ENCODE data around the gene MUCL3. TPM values are rescaled to one million over a fixed set of nuclear protein-coding genes. Genes with fewer than 3 reads are reported as not detected.

The MUCL3 gene
- total and polyA plus RNA-seq, 2 donors (not counting 1 experiment from before 2014, with no cell fraction given), result not detected

DNA sequence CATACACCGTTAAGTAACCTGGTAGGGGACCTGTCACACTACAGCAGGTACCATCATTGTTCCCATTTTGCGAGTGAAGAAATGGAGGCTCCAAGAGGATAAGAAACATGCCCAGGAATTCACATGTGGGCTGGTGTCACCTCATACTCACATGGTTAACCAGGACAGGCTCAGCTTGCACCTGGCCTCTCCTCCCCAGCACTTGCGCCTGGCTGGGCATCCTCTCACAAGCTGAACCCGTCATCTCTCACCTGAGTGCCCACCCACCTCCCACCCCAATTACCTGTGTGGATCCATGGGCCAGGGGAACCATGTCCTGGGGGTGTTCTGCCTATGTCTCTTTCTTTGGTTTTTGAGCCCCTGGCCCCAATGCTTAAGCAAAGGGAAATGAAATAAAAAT, 10.3 kb upstream of the MUCL3 start:
- Histone ChIP-seq H3K4me1 (ENCODE audit: control insufficient read depth, extremely low read depth, insufficient read depth, low read length) (no peaks in the 10 kb centered on the region), H2AFZ (ENCODE audit: low read length) (no peak overlapping the region), H3K4me2 (ENCODE audit: extremely low read depth, insufficient read depth, low read length) (no peak overlapping the region), H3K9me3 (ENCODE audit: control insufficient read depth, insufficient read depth, low read depth, low read length) (no peaks in the 10 kb centered on the region), H3K4me3 (replicated peaks in 1 of 4; ENCODE audit: control extremely low read depth in 1 of 4, insufficient read depth in 1 of 4, low read depth in 3 of 4, low read length in 4 of 4) (no peak overlapping the region), H3K9ac (ENCODE audit: insufficient read depth, low read length) (no peak overlapping the region), H3K36me3 (ENCODE audit: control insufficient read depth, insufficient read depth, low read length) (no peaks in the 10 kb centered on the region), H3K27ac (ENCODE audit: insufficient read depth, low read length) (no peak overlapping the region), H3K27me3 (ENCODE audit: control insufficient read depth, insufficient read depth, low read length) (peaks cover 7% of the 10 kb centered on the region), H4K20me1 (ENCODE audit: control insufficient read depth, extremely low read depth, insufficient read depth, low read length) (no peaks in the 10 kb centered on the region), H3K79me2 (ENCODE audit: control insufficient read depth, insufficient read depth, low read length) (no peaks in the 10 kb centered on the region)
- TF ChIP-seq, protein P1, sequence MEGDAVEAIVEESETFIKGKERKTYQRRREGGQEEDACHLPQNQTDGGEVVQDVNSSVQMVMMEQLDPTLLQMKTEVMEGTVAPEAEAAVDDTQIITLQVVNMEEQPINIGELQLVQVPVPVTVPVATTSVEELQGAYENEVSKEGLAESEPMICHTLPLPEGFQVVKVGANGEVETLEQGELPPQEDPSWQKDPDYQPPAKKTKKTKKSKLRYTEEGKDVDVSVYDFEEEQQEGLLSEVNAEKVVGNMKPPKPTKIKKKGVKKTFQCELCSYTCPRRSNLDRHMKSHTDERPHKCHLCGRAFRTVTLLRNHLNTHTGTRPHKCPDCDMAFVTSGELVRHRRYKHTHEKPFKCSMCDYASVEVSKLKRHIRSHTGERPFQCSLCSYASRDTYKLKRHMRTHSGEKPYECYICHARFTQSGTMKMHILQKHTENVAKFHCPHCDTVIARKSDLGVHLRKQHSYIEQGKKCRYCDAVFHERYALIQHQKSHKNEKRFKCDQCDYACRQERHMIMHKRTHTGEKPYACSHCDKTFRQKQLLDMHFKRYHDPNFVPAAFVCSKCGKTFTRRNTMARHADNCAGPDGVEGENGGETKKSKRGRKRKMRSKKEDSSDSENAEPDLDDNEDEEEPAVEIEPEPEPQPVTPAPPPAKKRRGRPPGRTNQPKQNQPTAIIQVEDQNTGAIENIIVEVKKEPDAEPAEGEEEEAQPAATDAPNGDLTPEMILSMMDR (conservative IDR thresholded peaks at IDR 0.05 in 1 of 2, IDR thresholded peaks at IDR 0.05 in 1 of 2; ENCODE audit: low read depth in 1 of 2, low read length in 2 of 2), result no peak
- TF ChIP-seq EZH2 (IDR thresholded peaks at IDR 0.05; ENCODE audit: low read length, missing control alignments), result no peak
- no peak for DNase-seq (ENCODE audit: low read depth in 2 of 2)

- H3K79me2 ChIP-seq (ENCODE audit: control insufficient read depth, insufficient read depth, low read length), result no peaks in the 10 kb centered on the region
- no peak overlapping the region for H2AFZ ChIP-seq (ENCODE audit: low read length)
- TF ChIP-seq, protein P1 (conservative IDR thresholded peaks at IDR 0.05 in 1 of 2, IDR thresholded peaks at IDR 0.05 in 1 of 2; ENCODE audit: low read depth in 1 of 2, low read length in 2 of 2), result no peak
- no peak for TF ChIP-seq EZH2 (IDR thresholded peaks at IDR 0.05; ENCODE audit: low read length, missing control alignments)
Measured at GRCh38 chr6:30931272-30931671, 9.5 kb upstream of the MUCL3 start.

DNA sequence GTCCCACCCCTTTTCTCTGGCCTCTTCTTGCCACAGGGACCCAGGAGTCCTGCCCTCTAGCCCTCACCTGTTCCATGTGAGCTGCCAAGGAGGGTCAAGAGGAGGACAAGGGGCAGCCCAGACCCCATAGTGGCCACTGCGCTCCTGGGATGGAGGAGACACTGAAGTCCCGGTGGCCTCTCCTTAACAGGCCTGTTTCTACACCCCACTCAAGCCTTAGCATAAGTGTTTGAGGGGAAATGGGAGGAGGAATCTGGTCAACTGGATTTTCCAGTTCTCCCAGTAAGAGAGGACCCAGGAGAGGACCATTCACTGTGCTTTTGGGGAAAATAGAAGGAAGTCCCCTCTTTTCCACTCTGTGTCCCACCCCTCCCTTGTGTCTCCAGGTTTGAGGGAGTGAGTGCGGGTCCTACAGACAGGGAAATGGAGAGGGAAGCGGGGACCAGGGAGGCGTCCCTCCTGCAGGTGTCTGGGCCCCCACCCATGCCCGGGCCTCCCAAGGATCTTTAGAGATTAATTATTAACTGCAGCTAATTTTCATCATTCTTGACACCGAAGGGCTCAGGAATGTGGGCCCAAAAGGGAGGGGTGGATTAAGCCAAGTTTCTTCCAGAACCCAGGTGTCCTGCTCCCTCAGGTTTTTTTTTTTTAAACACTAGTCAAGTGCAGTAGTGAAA, 8.7 kb upstream of the MUCL3 start, which contains the start of gene SFTA2:
Gene SFTA2, minus strand, starts transcription at position 202 of the 677 bp plus-strand sequence. Its CDS starts 74 bp downstream, at position 128.
- peaks cover 14% of the 10 kb centered on the region for H3K27me3 ChIP-seq (ENCODE audit: control insufficient read depth, insufficient read depth, low read length)
- no peaks in the 10 kb centered on the region for H3K36me3 ChIP-seq (ENCODE audit: control insufficient read depth, insufficient read depth, low read length)
- no peak for DNase-seq (ENCODE audit: low read depth in 2 of 2)
- H3K4me2 ChIP-seq (ENCODE audit: extremely low read depth, insufficient read depth, low read length), result no peak within 1 kb of the TSS
- no peak for TF ChIP-seq EZH2 (IDR thresholded peaks at IDR 0.05; ENCODE audit: low read length, missing control alignments)
- TF ChIP-seq, protein P1 (conservative IDR thresholded peaks at IDR 0.05 in 1 of 2, IDR thresholded peaks at IDR 0.05 in 1 of 2; ENCODE audit: low read depth in 1 of 2, low read length in 2 of 2), result no peak
- H3K9me3 ChIP-seq (ENCODE audit: control insufficient read depth, insufficient read depth, low read depth, low read length), result no peaks in the 10 kb centered on the region
- H3K79me2 ChIP-seq (ENCODE audit: control insufficient read depth, insufficient read depth, low read length), result no peaks in the 10 kb centered on the region
- no peak within 1 kb of the TSS for H3K27ac ChIP-seq (ENCODE audit: insufficient read depth, low read length)
- no peak within 1 kb of the TSS for H3K9ac ChIP-seq (ENCODE audit: insufficient read depth, low read length)
- no peak within 1 kb of the TSS for H3K4me3 ChIP-seq (replicated peaks in 1 of 4; ENCODE audit: control extremely low read depth in 1 of 4, insufficient read depth in 1 of 4, low read depth in 3 of 4, low read length in 4 of 4)
- no peak within 1 kb of the TSS for H2AFZ ChIP-seq (ENCODE audit: low read length)
- H3K4me1 ChIP-seq (ENCODE audit: control insufficient read depth, extremely low read depth, insufficient read depth, low read length), result no peaks in the 10 kb centered on the region
- H4K20me1 ChIP-seq (ENCODE audit: control insufficient read depth, extremely low read depth, insufficient read depth, low read length), result no peaks in the 10 kb centered on the region

More at GRCh38 chr6:30931272-30931671, 9.5 kb upstream of the MUCL3 start:
- Histone ChIP-seq H4K20me1 (ENCODE audit: control insufficient read depth, extremely low read depth, insufficient read depth, low read length) (no peaks in the 10 kb centered on the region), H3K4me3 (replicated peaks in 1 of 4; ENCODE audit: control extremely low read depth in 1 of 4, insufficient read depth in 1 of 4, low read depth in 3 of 4, low read length in 4 of 4) (no peak overlapping the region), H3K4me1 (ENCODE audit: control insufficient read depth, extremely low read depth, insufficient read depth, low read length) (no peaks in the 10 kb centered on the region), H3K9me3 (ENCODE audit: control insufficient read depth, insufficient read depth, low read depth, low read length) (no peaks in the 10 kb centered on the region), H3K27me3 (ENCODE audit: control insufficient read depth, insufficient read depth, low read length) (peaks cover 9% of the 10 kb centered on the region), H3K9ac (ENCODE audit: insufficient read depth, low read length) (no peak overlapping the region), H3K36me3 (ENCODE audit: control insufficient read depth, insufficient read depth, low read length) (no peaks in the 10 kb centered on the region), H3K27ac (ENCODE audit: insufficient read depth, low read length) (no peak overlapping the region), H3K4me2 (ENCODE audit: extremely low read depth, insufficient read depth, low read length) (no peak overlapping the region)
- DNase-seq (ENCODE audit: low read depth in 2 of 2), result no peak
